ENCODE results near the gene TMEM161A. TPM values are rescaled to one million over a fixed set of nuclear protein-coding genes. Genes with fewer than 3 reads are reported as not detected.

TMEM161A gene
- total RNA-seq, 1 donor from 2014 or later, result 24.7 TPM

DNA sequence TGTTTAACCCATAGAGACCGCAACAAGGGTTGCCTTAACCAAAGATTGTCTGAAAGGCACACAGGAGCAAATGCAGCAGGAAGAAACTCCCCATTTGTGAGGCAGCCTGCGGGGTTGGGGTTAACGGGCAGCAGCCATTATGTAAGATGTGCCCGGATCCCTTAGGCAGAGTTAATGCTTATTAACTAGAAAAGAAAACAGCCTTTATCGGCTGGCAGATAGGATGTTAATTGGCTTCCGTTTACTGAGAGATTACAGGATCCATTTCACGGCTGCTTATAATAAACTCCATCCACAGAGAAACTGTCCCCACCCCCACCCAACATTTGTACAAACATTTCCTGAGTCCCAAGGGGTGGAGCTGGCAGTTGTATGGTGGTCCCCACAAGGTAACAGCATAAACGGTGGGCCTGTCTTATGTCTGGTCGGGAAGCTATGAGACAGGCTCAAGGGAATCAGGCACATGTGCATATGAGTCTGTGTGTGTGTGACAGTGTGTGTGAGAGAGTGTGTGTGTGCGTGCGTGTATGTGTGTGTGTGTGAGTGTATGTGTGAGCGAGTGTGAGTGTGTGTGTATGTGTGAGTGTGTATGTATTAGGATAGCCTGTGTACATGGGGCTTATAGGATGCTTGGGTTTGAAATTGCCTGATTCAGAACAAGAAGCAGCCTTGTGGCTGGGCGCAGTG, 63.9 kb downstream of the TMEM161A start:
- no peak for ATAC-seq
- intact Hi-C loops (cut with micrococcal nuclease), result no loop called here

DNA sequence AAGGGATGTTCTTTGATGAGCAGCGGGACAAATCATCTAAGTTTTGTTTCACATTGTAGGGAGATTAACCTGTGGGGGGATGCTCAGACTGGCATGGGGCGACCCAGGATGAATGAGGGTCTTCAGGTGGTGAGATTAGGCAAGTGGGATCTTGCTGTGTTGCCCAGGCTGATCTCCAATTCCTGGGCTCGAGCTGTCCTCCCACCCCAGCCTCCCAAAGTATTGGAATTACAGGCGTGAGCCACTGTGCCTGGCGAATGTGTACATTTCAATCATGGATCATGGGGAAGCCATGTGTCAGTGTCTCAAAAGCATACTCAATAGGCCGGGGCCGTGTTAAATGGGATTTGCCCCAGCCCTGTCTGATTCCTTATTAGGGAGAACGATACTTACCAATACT, 66.4 kb downstream of the TMEM161A start:
- intact Hi-C loops (cut with micrococcal nuclease), result no loop called here
- DNase-seq, result no peak
- no peak for ATAC-seq

More for the DNA sequence above, 63.9 kb downstream of the TMEM161A start:
- no peak for DNase-seq

Other genes starting within 250 kb of the TMEM161A start
- 0.42 TPM for gene CERS1, start 242.3 kb downstream of the TMEM161A start, total RNA-seq
- 140 TPM for gene COPE, start 219.1 kb downstream of the TMEM161A start, total RNA-seq
- 22.2 TPM for gene DDX49, start 218.8 kb downstream of the TMEM161A start, total RNA-seq
- 10.4 TPM for gene HOMER3, start 197.3 kb downstream of the TMEM161A start, total RNA-seq
- gene SUGP2, start 105.0 kb downstream of the TMEM161A start, total RNA-seq, result 71.9 TPM
- 12.2 TPM for gene ARMC6, start 104.9 kb downstream of the TMEM161A start, total RNA-seq
- gene SLC25A42, start 74.5 kb downstream of the TMEM161A start, total RNA-seq, result 29.5 TPM
- gene MEF2B, start 31.8 kb upstream of the TMEM161A start, total RNA-seq, result not detected
- 16.4 TPM for gene BORCS8, start 53.7 kb upstream of the TMEM161A start, total RNA-seq
- 38.4 TPM for gene RFXANK, start 53.8 kb upstream of the TMEM161A start, total RNA-seq
- gene NR2C2AP, start 64.9 kb upstream of the TMEM161A start, total RNA-seq, result 5.5 TPM
- not detected for gene NCAN, start 73.5 kb upstream of the TMEM161A start, total RNA-seq
- 0.30 TPM for gene TM6SF2, start 134.8 kb upstream of the TMEM161A start, total RNA-seq
- gene SUGP1, start 182.0 kb upstream of the TMEM161A start, total RNA-seq, result 46.0 TPM
- 31.4 TPM for gene MAU2, start 182.4 kb upstream of the TMEM161A start, total RNA-seq

Measured in left ventricle myocardium superior (tissue), 1 donor.